ENCODE measurements around the gene SSPN.

SSPN gene, protein sequence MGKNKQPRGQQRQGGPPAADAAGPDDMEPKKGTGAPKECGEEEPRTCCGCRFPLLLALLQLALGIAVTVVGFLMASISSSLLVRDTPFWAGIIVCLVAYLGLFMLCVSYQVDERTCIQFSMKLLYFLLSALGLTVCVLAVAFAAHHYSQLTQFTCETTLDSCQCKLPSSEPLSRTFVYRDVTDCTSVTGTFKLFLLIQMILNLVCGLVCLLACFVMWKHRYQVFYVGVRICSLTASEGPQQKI

DNA sequence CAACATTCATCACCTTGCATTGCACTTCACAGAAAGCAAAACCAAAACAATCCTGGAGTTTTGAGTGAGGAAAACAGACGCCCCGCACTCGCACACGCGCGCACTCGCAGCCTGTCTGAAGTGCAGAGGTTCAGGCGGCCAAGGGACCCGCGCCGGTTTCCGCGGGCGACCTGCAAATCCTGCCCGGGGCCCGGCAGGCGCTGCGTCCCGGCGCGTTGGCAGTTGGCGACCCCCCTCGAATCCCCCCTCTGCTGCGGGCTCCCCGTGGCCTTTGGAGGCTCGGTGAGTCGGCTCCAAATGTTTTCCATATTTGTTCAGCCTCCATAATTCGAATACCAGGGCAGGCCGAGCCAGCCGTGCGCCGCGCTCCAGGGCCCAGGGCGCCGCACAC is at the start of gene SSPN:
TSS of gene SSPN (plus strand) at position 324 of the 391 bp plus-strand sequence. CDS start 100 bp downstream, outside the sequence.
- peak; percentile 15 for DNase-seq

DNA sequence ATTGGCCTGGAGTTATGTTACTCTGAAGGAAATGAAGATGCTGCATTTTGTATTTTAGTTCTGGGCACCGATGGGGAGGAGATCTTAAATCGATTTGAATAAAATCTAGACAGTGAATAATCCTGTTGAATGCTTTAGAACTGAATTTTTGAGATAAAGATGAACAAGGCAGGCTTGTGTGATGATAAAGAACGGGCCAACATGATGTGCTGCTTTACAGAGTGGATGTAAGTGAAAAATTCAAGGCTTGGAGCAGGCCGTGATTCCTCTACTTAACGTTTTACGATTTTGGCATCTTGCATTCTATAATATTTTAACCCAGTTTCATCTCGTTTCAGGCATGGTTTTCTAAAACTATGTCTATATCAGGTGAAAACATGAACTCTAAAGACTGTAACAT is 47.1 kb upstream of the SSPN start:
- no peak for DNase-seq

DNA sequence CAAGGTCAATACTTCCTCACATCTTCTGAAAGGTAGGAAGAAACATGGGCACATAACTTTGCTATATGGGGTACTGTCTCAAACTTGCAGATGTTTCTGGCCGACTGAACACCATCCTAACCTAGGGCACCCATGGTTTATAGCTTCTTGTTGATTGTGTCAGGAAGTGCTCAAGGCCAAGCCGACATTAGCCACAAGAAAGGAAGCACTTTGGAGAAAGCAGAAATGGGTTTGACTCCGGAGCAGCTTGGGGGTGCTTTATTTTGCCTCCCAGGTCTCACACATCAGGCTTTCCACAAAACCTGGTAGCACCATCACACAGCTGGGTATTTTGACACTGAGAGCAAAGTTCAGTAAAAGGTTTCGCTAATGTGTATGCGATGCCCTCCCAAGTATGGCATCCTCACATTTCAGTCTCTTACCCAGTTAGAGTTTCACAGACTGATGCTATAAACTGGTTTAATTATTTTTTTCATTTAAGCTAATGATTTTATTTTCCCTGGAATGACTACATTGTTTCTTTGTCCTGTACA is 45.3 kb upstream of the SSPN start:
- DNase-seq: no peak

DNA sequence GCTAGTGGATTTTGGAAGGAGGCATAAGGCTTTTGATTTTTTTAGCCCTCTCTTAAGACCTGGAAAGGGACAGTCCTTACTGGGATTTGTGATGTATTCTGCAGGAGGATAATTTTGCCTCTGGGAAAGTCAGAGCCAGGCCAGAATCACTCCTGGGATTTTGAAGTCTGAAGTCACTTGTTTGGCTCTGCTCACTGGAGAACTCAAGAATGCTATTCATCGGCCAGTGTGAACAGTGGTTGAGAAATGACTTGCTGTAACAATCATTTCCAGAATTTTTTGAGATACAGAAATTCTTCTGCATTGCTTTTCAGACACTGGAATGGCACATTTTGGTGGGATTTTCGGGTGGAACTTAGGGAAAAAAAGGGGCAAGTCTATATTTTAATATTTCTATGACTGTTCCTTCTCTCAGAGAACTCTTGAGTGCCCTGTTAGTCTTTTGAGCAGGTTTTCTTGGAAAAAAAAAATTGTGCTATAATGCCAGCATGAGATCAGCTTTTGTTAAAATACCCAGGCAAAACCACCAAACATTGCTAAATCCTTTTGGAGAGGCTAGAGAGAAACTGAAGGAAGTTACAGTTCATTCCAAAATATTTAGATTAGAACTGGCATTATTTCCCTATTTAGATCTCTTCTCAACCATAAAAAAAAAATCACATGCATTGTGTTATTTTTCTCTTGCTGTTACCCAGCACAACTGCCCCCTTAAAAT is 44.5 kb upstream of the SSPN start:
- peak; percentile 31 for DNase-seq

DNA sequence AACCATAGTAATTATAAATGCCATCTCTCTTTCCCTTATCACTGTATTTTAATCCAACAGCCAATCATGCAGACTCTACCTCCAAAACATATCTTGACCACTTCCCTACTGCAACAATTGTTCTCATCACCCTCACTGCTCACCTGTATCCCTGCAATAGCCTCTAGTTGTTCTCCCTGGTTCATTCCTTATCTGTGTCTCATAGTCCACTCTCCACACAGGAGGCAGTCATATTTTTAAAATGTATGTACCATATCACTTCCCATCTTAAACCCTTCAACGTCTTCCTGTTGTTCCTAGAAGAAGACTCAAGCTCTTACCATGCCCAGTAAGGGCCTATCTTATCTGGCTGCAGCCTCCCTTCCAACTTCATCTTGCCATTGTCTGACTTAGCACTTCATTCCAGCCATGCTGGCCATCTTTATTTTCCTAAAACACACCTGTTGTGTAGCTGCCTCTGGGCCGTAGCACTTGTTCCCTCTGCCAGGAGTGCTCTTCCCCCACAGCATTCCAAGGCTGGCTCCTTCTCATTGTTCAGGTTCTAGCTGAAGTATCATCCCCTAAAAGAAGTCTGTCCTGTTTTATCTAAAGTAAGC is 42.8 kb upstream of the SSPN start:
- no peak for DNase-seq

DNA sequence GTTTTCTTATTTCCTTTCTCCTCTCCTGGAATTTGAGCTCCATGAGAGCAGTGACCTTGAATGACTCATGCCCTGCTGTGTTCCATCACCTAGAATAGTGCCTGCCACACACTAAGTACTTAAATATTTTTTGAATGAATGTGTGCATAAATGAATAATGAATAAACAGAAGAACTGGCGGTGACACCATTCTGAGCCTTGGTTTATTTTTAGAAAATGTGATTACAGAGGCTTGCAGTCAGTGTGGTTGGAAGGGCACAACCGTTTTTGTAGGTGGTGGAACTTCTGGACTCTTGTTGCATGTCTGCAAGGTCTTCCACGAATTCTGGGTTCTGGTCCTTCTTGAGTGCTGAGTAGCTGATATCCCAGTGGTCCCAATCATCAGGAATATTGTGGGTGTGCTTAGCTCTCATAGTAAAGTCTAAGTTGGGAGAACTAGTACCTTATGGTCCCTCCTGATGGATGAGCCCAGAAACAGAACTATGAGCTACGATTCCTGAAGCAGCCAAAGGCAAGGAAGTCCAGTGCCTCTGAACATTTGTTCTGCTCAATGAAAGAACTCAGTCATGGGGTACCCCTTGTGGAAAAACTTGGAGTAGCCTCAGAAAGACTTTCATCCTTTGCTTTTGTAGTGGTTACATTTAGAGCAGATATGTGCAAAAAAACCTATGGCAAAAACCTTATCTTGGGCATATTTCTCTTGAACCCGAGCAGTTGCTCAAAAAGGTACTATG is 41.8 kb upstream of the SSPN start:
- peak; percentile 82 for DNase-seq

DNA sequence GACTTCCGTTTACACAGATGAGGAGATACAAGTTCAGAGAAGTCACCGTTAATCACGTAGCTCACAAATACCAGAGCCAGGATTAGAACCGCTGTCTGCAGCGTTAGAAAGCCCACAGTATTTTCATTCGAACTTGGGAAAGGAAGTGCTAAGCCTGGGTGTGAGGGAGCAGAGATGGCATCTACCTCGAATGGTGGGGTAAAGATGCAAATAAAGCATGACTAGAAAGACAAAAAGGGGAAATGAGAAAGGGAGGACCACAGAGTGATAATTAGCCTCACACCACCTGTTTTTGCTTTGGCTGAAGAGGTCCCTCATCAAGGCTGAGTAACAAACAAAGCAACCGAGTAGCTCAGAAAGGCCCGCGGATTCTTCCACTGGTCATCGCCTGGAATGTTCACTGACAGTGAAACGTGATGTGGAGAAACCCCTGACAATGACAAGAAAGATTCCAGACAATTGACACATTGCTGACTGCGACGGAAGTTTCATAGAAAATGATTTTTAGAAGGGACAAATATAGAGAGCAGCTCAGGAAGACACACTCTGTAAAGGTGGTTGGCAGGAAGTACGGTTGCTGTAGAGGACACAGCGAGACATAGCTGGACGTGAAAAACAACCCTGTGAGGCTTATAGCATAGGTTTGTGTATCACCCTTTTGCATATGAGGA is 39.0 kb upstream of the SSPN start:
- no peak for DNase-seq

DNA sequence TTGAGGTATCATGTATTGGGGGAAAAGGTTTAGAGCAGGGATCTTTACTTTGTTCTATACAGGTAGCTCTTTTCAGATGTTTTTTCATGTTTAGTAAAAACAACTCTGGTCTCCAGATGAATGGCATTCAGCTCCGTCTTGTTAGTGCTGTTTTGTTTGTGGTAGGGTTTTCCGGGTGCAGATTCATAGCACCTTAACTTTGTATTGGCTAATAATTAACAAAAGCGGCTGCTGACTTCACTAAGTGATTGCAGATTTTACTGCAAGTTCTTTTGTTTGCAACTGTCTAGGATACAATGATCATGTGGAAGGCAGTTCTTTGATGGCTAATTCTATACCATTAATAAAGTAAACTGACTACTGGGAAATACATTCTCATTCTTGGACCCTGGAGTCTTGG is 38.4 kb upstream of the SSPN start:
- DNase-seq: no peak

DNA sequence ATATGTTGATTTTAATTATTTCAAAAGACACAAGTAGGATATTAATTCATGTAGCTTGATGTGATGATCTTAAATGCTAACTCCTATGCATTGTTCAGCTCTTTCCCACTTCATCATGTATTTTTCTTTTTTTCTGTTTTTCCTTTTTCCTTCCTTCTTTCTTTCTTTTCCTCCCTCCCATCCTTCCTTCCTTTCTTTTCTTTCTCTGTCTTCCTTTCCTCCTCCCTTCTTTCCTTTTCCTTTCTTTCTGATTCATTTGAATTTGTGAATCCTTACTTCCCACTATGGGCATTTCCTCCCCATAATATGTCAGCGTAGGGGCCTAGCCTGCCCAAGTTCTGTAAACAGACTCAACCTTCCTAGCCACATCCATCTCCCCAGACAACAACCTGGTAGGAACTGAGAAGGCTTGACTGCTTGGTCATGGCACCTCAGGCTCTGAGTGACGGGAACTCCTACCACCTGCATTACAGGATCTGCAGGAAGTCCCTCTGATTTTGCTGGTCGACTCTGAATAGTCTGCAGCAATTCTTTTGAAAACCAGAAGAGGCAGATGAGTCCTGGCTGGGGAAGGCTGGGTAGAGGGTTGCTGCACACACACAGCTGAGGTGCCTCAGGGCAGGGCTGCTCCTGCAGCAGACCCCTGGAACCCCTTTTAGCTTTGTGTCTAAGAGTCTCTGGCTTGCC is 37.2 kb upstream of the SSPN start:
- DNase-seq: no peak

DNA sequence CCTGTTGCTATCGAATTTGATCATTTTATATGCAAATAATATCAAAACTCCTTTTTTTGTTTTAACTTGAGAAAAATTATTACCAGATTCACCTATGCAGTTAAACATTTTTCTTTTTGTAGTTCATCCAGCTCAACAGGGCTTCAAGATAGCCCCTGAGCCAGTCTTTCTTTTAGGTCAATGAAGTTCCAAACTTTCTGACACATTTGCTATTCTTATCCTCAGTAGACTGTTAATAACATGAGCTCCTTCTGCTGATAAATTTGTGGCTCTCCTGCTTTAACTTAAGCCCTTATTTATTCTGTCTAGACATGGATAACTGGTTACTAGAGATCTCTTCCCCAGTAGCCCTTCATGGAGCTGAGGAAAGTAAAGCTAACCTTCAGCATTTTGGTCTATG is 33.2 kb upstream of the SSPN start:
- DNase-seq: no peak

DNA sequence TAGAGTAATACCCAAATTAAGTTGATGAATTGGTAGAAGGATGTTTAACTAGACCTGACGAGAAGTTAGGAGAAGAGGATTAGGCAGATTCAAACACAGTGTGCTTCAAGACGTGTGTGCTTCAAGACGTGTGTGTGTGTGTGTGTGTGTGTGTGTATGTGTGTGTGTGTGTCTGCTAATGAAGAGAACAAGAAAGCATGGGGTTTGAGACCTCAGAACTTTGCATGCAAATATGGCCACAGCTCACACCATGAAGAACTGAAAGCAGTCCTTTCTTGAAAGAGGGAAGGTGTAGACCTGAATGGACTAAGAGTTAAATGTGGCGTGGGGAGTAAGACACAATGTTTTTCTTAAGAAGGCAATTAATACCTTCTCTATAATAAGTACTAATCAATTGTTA is 32.5 kb upstream of the SSPN start:
- DNase-seq: no peak

DNA sequence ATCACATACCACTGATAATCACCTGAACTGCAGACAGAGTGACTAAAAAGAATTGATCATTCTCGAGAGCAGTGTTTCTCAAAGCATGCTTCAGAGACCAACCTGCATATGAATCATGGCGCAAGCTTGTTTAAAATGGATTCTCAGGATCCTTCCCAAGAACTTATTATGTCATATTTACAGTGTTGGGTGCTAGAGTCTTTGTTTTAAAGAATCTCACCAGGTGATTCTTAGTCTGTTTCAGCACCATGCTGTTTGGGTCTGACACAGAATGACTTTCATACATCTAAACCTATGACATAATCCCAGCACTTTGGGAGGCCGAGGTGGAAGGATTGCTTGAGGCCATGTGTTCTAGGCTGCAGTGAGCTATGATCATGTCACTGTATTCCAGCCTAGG is 31.3 kb upstream of the SSPN start:
- DNase-seq: no peak

DNA sequence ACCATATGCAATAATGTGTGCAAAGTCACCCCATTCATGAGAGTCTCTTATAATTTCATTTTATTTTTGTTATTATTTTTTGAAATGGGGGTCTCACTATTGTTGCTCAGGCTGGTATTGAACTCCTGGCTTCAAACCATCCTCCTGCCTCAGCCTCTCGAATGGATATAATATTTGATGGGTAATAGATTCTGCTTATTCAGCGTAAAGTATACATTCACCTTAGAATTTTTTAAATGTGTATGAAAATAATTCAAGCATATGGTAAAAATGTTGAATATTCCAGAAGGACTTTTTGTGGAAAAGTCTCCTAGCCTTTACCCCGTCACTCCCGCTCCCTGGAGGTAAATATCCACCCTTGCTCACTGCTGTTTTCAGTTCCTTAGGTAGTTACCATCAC is 23.4 kb upstream of the SSPN start:
- DNase-seq: no peak

DNA sequence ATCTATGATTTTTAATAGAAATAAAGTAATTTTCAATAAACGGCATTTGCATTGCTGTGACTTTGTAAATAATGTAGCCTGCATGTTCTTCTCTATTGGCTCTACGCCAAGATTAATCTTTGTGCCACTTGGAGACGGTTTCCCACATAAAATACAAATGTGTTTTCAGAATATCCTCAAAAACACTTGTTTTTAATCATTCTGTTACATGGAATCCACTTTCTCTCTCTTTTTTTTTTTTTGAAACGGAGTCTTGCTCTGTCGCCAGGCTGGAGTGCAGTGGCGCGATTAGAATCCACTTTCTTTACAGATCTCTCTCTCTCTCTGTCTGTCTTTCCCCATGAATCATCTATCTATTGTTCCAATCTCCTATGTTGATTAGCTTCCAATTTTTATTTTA is 22.8 kb upstream of the SSPN start:
- DNase-seq: no peak

DNA sequence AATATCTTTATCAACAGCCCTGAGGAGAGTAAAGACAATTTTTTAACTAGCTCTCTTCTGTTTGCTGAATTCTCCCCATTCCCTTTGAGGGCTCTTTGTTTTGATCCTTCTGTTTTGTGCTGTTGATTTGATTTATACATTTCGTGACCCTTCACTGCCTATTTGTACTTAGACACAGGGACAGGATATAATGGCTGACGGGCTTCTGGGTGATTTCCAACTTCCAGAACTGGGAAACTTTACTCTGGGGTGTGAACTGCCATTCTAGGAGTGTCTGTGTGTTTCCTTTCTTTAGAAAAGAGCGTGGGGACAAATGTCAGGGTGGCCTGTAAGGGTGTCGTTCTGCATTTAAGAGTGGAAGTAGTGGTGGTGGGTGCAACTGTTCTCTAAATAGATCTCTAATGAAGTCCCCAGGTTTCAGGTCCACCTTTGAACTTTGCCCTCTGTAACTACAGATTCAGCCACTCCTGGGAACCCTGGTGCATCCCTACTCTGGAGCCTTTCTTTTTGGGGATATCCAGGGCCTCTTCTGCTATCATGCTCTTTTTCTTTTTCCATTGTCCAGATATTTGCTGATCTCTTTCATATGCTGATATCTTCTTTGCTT is 22.3 kb upstream of the SSPN start:
- DNase-seq: no peak

DNA sequence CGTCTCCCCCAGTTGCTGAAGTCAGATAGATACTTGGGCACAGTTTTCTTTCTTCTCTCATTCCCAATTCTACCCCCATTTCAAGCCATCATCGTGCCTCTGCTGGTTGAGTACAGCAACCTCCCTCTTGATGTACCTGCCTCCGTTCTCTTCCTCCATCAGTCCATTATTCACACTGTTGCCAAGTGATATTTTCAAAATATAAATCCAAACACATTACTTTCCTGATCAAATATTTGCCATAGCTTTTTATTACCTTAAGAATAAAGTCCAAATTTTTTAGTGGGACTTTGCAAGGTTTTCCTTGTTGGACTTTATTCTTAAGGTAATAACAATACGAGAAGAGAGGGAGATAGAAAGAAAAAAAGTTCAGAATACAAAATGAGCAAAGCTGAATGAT is 18.6 kb upstream of the SSPN start:
- no peak for DNase-seq

DNA sequence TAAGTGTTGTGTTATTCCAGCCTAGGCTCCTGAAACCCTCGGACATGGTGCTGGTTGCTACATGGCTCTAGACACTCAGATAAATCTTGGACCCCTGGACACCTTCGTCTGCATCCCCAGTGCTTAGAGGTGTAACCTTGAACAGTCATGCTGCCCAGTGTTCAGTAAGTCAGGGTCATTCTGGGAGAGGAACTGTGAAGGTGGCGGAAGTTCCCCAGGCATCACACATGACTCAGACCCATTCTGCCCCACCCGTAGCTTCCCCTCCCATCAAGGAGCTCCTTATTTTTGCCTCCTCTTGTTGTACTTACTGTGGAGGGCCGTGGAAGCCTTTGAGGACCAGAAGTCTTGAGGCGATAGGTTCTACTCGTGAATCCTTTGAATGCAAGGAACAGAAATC is 18.1 kb upstream of the SSPN start:
- DNase-seq: no peak

DNA sequence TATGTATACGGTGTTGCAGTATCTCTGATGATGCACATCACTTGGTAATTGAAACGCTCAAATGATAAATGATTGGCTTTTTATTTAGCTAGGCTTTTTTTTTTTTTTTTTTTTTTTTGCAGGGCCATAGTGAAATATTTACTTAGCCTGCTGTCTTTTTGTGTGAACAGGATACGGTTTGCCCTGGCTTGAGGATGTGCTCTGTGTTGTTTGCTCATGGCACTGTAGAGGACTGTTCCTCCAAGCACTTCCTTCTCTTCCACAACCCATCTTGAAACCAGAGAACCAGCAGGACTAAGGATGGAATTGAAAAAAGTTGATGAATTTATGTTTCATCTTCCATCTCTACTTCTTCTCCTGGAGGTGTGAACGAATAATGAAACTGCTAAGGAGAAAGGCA is 15.5 kb upstream of the SSPN start:
- DNase-seq: no peak

DNA sequence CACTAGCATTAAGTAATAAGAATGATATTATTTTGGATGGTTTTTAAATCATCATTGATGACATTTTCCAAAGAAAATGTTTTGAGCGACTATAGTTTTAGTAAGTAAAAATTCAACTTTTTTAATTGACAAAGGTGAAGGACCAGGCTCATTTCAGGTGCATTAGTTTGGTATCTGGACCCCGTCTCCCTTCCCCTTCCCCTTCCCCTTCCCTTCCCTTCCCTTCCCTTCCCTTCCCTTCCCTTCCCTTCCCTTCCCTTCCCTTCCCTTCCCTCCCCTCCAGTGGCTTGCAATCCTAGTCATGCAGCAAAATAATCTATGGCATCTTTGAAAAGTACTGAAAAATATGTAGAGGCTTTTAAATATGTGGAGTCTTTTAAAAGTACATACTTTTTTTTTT is 13.0 kb upstream of the SSPN start:
- no peak for DNase-seq

DNA sequence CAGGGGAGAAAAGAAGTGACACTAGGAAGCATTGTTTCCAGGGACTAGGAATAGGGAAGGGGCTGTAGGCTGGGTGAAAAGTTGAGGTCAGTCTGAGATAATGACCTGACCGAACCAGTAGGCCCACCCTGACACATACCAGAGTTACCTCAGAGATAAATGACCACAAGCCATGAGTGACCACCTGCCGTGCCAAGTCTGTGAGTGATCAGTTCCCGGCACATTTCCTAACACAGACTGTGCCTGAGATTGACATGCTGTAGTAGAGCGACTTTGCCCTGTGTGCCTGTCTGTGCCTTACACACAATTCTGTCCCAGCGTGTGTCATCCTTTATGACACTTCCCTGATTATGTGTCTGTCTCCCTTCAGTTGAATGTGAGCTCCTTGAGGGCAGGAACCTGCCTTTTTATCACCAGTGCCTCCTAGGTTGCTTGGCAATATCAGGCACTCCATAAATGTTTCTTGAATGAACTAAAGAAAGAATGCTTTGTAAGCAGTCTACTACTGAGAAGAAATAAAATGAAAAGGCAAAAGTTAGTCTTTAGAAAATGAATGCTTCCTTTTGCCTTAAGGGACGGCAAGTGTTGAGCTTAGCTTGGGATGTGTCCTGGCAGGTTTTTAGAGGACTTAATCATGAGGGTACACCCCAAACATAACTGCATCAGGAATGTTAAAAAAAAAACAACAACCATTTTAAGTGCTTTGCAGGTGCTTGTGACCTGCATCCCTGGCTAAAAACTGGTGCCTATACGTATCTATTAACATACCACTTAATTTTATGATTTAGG is 9.6 kb upstream of the SSPN start:
- no peak for DNase-seq

All from amniotic stem cell (primary cell).